Activated naive CD8-positive, alpha-beta T cell treated with anti-CD3 and anti-CD28 coated beads, Interleukin-2, amount 10 ng/mL, durations not matched to agents 7 days and 5 days (primary cell): ENCODE data around the gene PLPPR3. TPM values are rescaled to one million over a fixed set of nuclear protein-coding genes. Genes with fewer than 3 reads are reported as not detected.

ENCODE experiments used
- ATAC-seq: fragments of 150-1000 bp; cut with Tn5 transposase; one replicate; pipeline ENCODE4 v1.10.0; 2021; ENCODE audit warnings: low read depth, moderate library complexity
- POLR2A ChIA-PET: fragments of 350-600 bp; sonication (Branson Sonifier 250); formaldehyde crosslinking; loops from one replicate; lab custom pipeline; 2021; ENCODE audit warnings: antibody characterized with exemption; lab: Charles Lee
- DNase-seq: peaks from one replicate; pipeline ENCODE4 v3.0.0; 2021
- H3K27ac Mint-ChIP-seq: one replicate; pipeline ENCODE4 v1.8.0; 2022; ENCODE audit warnings: mild to moderate bottlenecking, mixed read lengths
- H3K27me3 Mint-ChIP-seq: one replicate; pipeline ENCODE4 v1.8.0; 2022; ENCODE audit warnings: mild to moderate bottlenecking, moderate library complexity, mixed read lengths
- H3K36me3 Mint-ChIP-seq: one replicate; pipeline ENCODE4 v1.8.0; 2021; ENCODE audit warnings: mild to moderate bottlenecking, mixed read lengths
- H3K4me1 Mint-ChIP-seq: one replicate; pipeline ENCODE4 v1.8.0; 2021; ENCODE audit warnings: mixed read lengths
- H3K4me3 Mint-ChIP-seq: one replicate; pipeline ENCODE4 v1.8.0; 2022; ENCODE audit warnings: mild to moderate bottlenecking, moderate library complexity, mixed read lengths
- H3K9me3 Mint-ChIP-seq: one replicate; pipeline ENCODE4 v1.8.0; 2021; ENCODE audit warnings: mixed read lengths
- total RNA-seq, 2 experiments: library from RNA; stranded (reverse); gene quantifications; one replicate each; pipeline ENCODE4 v1.2.3, GENCODE V29; 2021

PLPPR3 gene
- total RNA-seq, 2 experiments from 2014 or later = not detected

DNA sequence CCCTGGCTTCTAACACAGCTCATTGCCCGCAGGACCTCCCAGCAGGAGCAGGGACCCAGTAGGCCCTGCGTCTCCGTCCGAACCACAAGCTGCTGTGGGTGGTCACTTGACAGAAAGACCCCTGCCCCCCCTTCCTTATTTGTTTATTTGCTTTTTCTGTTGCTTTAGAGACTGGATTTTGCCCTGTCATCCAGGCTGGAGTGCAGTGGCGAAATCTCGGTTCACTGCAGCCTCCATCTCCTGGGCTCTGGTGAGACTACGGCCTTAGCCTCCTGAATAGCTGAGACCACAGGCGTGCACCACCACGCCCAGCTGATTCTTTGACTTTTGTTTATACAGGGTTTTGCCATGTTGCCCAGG is 32.1 kb downstream of the PLPPR3 start:
- DNase-seq (no peak), ATAC-seq (no peak)
- Mint-ChIP-seq H3K4me1 (peaks cover 4% of the 10 kb centered on the region), H3K27me3 (no peaks in the 10 kb centered on the region), H3K36me3 (no peaks in the 10 kb centered on the region), H3K27ac (peak overlapping the region; percentile 65), H3K4me3 (no peak overlapping the region), H3K9me3 (no peaks in the 10 kb centered on the region)
- POLR2A ChIA-PET = interaction anchor here (0.6 kb wide), 1 partner anchor 8 kb away, joined by 3 read pairs; no protein-coding TSS in a partner anchor

DNA sequence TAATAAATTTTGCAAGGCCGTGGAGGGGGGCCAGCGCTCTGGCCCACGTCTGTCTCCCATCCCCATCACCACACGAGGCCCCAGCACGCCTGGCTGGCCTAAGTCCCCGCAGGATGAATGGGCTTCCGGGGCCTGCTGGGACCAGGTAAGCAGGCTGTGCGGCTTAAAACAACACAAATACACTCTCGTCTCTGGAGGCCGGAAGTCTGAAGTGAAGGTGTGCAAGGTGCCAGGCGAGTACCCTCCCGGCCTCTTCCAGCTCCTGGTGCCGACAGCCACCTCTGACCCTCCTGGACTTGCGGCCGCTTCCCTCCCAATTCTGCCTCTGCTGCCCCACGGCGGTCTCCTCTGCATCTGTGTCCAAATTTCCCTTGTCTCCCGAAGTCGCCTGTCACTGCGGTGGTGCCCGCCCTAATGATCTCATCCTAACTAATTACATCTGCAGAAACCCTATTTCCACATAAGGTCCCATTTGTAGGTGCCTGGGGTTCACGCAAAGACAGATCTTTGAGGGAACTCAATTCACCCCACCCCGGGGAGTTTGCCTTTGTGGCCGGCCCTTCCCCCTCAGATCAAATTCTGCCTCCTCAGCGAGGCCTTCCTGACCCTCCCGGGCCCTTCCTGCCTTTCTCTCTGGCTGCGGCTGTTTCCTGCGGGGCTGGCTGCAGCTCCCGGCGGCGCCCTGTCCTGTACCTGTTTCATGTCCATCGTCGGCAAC is 32.6 kb downstream of the PLPPR3 start:
- H3K4me1 Mint-ChIP-seq = peaks cover 4% of the 10 kb centered on the region
- no peaks in the 10 kb centered on the region for H3K9me3 Mint-ChIP-seq
- POLR2A ChIA-PET = interaction anchor here (0.6 kb wide), 1 partner anchor 9 kb away, joined by 3 read pairs; no protein-coding TSS in a partner anchor
- H3K4me3 Mint-ChIP-seq = no peak overlapping the region
- no peak for DNase-seq
- peak; percentile 45 for ATAC-seq
- H3K27ac Mint-ChIP-seq = peak overlapping the region; percentile 74
- H3K27me3 Mint-ChIP-seq = no peaks in the 10 kb centered on the region
- H3K36me3 Mint-ChIP-seq = no peaks in the 10 kb centered on the region

DNA sequence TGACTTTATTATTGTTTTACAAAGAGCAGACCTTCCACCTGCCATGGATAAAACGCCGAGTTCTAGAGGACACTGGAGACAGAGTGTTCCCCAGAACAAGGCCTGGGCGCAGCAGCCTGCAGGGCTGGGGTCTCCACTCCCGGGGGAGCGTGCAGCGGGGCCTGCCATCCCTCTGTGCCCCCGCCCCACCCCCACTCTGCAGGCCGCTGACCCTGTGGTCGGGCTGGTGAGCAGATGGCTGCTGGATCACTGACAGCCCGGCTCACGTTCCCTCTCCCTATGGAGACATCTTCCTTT is 33.1 kb downstream of the PLPPR3 start:
- H3K27ac Mint-ChIP-seq = peak overlapping the region; percentile 74

DNA sequence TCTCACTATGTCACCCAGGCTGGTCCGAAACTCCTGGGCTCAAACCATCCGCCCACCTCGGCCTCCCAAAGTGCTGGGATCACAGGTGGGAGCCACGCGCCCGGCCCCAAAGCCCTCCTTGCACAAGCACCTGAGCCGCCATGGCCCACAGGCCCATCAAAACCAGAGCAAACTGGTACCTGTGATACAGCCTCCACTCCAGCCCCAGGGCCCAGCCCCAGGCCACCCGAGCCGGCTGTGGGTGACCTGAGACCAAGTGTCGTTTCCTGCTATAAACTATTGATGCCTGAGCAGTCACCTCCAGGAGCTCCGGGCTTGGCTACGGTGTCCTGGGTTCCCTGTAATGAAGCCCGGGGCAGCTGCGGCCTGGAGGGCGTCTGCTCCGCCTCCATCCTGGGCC is 34.2 kb downstream of the PLPPR3 start:
- no peaks in the 10 kb centered on the region for H3K36me3 Mint-ChIP-seq
- ATAC-seq = no peak
- no peak overlapping the region for H3K27ac Mint-ChIP-seq
- POLR2A ChIA-PET = no interaction called here
- H3K27me3 Mint-ChIP-seq = no peaks in the 10 kb centered on the region
- DNase-seq = no peak
- H3K4me1 Mint-ChIP-seq = peaks cover 4% of the 10 kb centered on the region
- H3K4me3 Mint-ChIP-seq = no peak overlapping the region
- H3K9me3 Mint-ChIP-seq = no peaks in the 10 kb centered on the region

More for the DNA sequence above, 33.1 kb downstream of the PLPPR3 start:
- Mint-ChIP-seq H3K27me3 (no peaks in the 10 kb centered on the region), H3K4me1 (peaks cover 4% of the 10 kb centered on the region), H3K4me3 (no peak overlapping the region), H3K36me3 (no peaks in the 10 kb centered on the region), H3K9me3 (no peaks in the 10 kb centered on the region)
- no peak for ATAC-seq
- POLR2A ChIA-PET = no interaction called here
- DNase-seq = no peak

DNA sequence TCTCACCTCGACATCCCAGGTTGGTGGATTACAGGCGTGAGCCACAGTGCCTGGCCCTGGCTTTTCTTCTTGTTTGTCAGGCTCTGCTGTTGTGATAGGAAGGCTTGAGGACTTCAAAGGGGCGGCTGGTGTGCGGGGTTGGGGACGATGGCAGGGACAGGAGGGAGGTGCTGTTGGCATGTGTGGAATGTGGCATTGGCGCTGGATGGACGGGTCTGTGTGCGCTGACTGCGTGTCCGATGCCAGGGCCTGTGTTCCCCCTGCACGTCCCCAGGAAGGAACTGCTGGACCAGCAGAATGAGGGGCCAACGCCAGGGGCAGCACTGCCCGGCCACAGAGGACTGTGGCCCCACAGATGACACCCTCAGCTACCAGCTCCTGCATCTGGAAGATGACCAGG is 37.2 kb downstream of the PLPPR3 start:
- DNase-seq (no peak), ATAC-seq (no peak)
- no peak overlapping the region for H3K4me3 Mint-ChIP-seq
- peaks cover 4% of the 10 kb centered on the region for H3K4me1 Mint-ChIP-seq
- no peak overlapping the region for H3K27ac Mint-ChIP-seq
- no peaks in the 10 kb centered on the region for H3K36me3 Mint-ChIP-seq
- POLR2A ChIA-PET = no interaction called here
- no peaks in the 10 kb centered on the region for H3K9me3 Mint-ChIP-seq
- no peaks in the 10 kb centered on the region for H3K27me3 Mint-ChIP-seq

DNA sequence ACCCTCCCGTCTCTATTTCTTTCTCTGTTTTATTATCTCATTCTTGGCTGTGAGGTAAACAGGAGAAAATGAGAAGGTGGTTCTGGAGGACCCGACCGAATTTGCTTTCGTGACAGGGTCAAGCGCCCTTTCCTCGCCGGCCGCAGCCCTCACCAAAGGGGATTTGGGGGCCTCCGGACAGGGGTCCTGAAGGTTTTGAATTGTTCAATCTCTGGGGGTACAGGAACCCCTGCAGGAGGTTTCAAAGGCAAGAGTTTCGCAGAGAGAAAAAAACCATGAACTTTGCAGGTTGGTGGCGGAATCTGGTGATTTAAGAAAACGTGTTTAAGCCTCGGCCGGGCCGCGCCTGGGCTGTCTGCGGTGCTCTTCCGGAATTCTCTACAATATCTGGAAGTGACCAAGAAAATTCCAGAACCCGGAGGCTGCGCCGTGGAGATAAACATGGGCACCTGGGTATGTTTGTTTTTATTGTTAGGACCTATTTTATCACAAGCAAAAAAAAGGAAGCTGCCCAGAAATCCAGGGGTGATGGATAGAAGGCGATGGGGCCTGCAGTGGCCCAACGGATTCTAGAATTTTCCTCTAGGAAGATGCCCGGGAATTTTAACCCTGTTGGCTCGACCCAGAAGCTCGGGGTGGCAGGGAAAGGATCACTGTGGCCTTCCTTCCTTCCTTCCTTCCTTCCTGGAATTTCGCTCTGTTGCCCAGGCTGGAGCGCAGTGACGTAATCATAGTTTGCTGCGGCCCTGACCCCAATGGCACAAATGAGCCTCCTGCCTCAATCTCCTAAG is 38.7 kb downstream of the PLPPR3 start:
- H3K27me3 Mint-ChIP-seq = no peaks in the 10 kb centered on the region
- no peaks in the 10 kb centered on the region for H3K36me3 Mint-ChIP-seq
- no peak overlapping the region for H3K4me3 Mint-ChIP-seq

DNA sequence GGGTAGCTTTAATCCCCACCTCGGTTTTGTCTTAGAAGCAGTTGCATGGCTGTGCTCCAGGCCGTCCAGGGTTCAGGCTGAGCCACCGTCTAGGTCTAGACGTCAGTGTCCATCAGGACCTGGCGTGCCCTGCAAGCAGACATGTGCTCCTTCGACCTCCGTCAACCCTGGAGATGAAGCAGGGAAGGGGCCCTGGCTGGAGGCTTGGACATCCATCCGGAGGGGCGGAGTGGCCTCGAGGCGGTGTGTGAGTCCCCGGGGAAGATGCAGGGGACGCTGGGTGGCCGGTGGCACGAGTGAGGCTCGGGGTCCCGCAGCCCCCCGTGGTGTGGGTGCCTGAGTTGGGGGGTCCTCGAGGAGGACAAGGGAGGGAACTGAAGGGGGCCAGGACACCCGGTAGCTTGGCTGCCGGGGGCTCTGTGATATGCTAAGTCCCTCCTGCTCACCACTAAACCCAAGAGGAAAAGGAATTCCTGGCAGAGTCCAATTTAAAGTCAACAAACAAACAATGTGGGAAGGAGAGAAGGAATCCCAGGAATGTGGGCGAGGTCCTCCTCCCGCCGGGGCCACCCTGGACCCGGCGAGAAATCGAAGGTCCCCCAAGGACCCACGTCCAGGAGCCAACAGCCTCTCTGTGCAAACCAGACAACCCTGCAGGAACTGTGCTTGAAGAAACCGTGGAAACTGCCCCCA is 39.4 kb downstream of the PLPPR3 start:
- Mint-ChIP-seq H3K36me3 (no peaks in the 10 kb centered on the region), H3K4me3 (no peak overlapping the region), H3K9me3 (no peaks in the 10 kb centered on the region), H3K27me3 (no peaks in the 10 kb centered on the region), H3K4me1 (no peaks in the 10 kb centered on the region), H3K27ac (no peak overlapping the region)
- POLR2A ChIA-PET = no interaction called here
- ATAC-seq (no peak), DNase-seq (no peak)

More for the DNA sequence above, 38.7 kb downstream of the PLPPR3 start:
- POLR2A ChIA-PET = no interaction called here
- Mint-ChIP-seq H3K9me3 (no peaks in the 10 kb centered on the region), H3K4me1 (no peaks in the 10 kb centered on the region), H3K27ac (no peak overlapping the region)
- ATAC-seq = no peak
- no peak for DNase-seq

DNA sequence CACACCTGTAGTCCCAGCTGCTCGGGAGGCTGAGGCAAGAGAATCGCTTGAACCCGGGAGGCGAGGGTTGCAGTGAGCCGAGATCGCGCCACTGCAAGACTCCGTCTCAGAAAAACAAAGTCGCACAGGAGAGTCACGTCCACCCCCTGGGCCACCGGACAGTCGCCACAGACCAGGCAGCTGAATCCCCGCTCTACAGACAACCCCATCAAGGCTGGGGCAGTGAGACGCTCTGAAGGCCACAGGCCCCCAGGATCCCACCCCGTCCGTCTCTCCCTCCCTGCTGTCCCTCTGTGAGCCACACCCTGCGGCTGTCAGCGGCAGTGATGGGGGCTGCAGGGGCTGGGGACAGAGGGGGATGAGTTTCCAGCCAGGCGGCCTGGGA is 40.0 kb downstream of the PLPPR3 start:
- no peaks in the 10 kb centered on the region for H3K4me1 Mint-ChIP-seq
- ATAC-seq (no peak), DNase-seq (no peak)
- H3K4me3 Mint-ChIP-seq = no peak overlapping the region
- no peaks in the 10 kb centered on the region for H3K27me3 Mint-ChIP-seq
- no peak overlapping the region for H3K27ac Mint-ChIP-seq
- H3K9me3 Mint-ChIP-seq = no peaks in the 10 kb centered on the region
- no peaks in the 10 kb centered on the region for H3K36me3 Mint-ChIP-seq
- POLR2A ChIA-PET = no interaction called here

DNA sequence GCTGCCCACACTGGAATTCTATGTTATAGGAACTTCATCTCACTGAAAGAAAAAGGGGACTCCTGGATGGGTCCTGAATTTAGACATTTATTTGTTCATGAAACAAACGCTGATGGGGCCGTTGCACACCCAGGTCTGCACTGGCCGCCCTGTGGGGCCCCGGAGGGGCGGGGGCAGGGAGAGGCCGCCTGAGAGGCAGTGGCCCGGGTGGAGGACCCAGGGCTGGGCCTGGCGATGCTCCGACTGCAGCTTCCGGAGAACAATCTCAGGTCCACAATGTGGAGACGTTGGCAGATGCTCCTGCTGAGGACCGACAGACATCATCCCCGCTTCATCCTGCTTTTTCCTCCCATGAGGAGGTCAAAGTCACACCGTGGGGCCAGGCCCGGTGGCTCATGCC is 40.8 kb downstream of the PLPPR3 start:
- no peak overlapping the region for H3K4me3 Mint-ChIP-seq
- H3K9me3 Mint-ChIP-seq = no peaks in the 10 kb centered on the region
- DNase-seq (no peak), ATAC-seq (no peak)
- H3K36me3 Mint-ChIP-seq = no peaks in the 10 kb centered on the region
- H3K27ac Mint-ChIP-seq = no peak overlapping the region
- POLR2A ChIA-PET = no interaction called here
- no peaks in the 10 kb centered on the region for H3K4me1 Mint-ChIP-seq
- H3K27me3 Mint-ChIP-seq = no peaks in the 10 kb centered on the region

DNA sequence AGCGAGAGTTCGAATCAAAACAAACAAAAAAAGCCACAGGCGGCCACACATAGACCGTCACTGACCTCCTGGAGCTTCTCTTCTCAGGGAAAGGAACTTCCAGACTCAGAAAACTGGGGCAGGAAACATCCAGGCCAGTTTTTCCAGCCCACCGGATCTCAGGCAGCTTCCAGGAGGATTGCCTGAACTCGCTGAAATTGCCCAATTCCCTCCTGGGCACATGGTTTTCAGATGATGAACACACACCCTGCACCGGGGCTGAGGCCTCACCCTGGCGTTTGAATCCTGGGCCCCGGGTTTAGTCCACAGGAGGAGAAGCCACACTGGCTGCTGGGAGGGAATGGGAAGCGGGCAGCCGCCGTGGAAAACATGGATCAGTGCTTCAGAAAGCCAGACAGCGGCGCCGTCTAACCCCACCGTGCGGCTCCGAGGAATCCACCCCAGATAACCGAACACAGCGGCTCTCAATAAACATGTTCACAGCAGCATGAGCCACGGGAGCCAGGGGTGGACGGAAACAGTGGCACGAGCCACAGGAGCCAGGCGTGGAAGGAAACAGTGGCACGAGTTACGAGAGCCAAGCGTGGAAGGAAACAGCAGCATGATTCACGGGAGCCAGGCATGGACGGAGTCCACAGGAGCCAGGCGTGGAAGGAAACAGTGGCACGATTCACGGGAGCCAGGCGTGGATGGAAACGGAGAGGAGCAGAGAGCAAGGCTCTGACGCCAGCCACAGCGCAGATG is 42.7 kb downstream of the PLPPR3 start:
- Mint-ChIP-seq H3K27ac (no peak overlapping the region), H3K27me3 (no peaks in the 10 kb centered on the region), H3K4me1 (no peaks in the 10 kb centered on the region), H3K4me3 (no peak overlapping the region), H3K9me3 (no peaks in the 10 kb centered on the region), H3K36me3 (no peaks in the 10 kb centered on the region)
- DNase-seq (no peak), ATAC-seq (no peak)
- POLR2A ChIA-PET = no interaction called here

DNA sequence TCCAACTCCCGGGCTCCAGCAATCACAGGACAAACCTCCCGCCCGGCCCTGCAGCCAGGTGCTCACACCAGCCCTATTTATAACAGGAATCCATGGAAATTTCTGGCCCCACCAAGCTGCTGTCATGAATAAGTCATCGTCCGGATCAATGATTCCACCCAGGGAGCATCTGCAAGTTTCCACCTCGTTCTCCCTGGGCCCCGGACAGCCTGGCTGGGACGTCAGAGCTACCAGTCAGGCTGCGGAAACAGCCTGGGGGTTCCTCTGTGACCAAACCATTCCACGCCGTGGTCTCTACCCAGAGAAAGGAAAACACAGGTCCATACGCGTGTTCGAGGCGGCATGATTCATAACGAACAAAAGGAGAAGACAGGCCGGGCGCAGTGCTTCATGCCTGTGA is 45.2 kb downstream of the PLPPR3 start:
- peaks cover 3% of the 10 kb centered on the region for H3K27me3 Mint-ChIP-seq
- POLR2A ChIA-PET = no interaction called here
- DNase-seq = no peak

DNA sequence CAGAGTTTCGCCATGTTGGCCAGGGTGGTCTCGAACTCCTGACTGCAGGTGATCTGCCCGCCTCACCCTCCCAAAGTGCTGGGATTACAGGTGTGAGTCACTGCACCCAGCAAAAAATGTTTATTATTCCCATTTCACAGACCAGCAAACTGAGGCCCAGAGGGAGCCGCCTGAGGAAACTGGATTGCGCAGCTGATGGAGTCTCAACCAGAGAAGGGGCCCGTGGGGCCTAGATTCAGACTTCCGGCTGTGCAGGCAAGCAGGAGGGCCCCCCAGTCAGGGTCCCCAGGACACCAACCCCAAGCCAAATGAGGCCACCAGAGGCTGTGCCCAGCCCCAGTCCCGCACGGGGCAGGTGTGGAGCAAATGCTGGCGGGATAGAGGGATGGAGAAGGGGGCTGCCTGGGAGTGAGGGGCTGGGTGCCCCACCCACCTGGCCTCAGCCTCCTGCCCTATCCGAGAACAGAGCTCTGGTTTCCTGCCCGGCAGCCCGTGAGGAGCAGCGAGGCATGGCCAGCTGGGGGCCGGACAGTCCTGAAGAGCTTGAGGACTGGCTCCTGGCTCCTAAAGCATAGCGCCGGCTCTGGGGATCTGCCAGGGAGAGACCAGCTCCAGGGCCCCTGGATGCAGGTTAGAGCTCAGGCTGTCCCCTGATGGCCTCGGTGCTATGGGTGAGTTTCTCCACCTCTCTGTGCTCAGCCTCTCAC is 48.9 kb downstream of the PLPPR3 start:
- Mint-ChIP-seq H3K9me3 (no peaks in the 10 kb centered on the region), H3K4me3 (no peak overlapping the region), H3K27ac (no peak overlapping the region), H3K27me3 (peaks cover 7% of the 10 kb centered on the region), H3K36me3 (no peaks in the 10 kb centered on the region), H3K4me1 (peaks cover 3% of the 10 kb centered on the region)
- POLR2A ChIA-PET = no interaction called here
- ATAC-seq (no peak), DNase-seq (no peak)

More for the DNA sequence above, 45.2 kb downstream of the PLPPR3 start:
- no peaks in the 10 kb centered on the region for H3K36me3 Mint-ChIP-seq
- H3K4me3 Mint-ChIP-seq = no peak overlapping the region
- no peaks in the 10 kb centered on the region for H3K9me3 Mint-ChIP-seq
- no peaks in the 10 kb centered on the region for H3K4me1 Mint-ChIP-seq
- no peak overlapping the region for H3K27ac Mint-ChIP-seq
- no peak for ATAC-seq

DNA sequence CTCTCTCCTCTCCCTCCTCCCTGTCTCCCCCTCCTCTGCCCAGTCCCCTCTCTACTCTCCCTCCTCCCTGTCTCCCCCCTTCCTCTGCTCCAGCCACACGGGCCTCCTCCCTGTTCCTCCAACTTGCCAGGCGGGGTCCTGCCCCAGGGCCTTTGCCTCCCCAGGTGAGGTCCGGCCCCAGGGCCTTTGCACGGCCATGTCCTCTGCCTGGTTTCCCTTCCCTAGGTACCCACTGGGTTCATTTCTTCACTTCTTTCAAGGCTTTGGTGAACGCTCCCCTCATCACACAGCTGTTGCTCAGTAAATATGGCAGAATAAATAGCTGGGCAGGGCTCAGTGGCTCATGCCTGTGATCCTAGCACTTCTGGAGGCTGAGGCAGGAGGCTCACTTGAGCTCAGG is 49.7 kb downstream of the PLPPR3 start:
- Mint-ChIP-seq H3K9me3 (no peaks in the 10 kb centered on the region), H3K27ac (no peak overlapping the region), H3K4me3 (no peak overlapping the region), H3K4me1 (peaks cover 3% of the 10 kb centered on the region), H3K27me3 (peaks cover 7% of the 10 kb centered on the region), H3K36me3 (no peaks in the 10 kb centered on the region)
- no peak for ATAC-seq
- no peak for DNase-seq
- POLR2A ChIA-PET = no interaction called here
